Hematopoietic multipotent progenitor cell treated with erythropoietin and hydrocortisone succinate and interleukin-3 and kit ligand, for 8 days (in vitro differentiated cells): ENCODE measurements around the gene TBC1D16.

Experiments
- DNase-seq: peaks from one replicate; pipeline ENCODE4 v3.0.0-alpha.2; 2015

Gene TBC1D16

GRCh38 chr17:80024206-80024972 lies 11.3 kb downstream of the TBC1D16 start:
- no peak for DNase-seq

GRCh38 chr17:80023481-80024205 lies 12.0 kb downstream of the TBC1D16 start:
- no peak for DNase-seq

DNA sequence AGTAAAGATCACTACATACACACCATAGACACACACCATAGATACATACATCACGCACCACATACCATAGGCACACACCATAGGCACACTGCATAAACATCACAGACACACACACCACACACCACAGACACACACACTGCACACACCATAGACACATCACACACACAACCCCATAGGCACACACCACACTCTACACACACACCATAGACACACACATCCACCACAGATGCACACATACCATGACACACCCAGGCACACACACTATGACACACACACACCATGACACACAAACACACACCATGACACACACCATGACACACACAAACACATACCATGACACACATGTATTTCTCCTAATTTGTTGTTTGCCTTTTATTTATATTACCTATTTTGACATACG lies 14.1 kb downstream of the TBC1D16 start:
- no peak for DNase-seq

DNA sequence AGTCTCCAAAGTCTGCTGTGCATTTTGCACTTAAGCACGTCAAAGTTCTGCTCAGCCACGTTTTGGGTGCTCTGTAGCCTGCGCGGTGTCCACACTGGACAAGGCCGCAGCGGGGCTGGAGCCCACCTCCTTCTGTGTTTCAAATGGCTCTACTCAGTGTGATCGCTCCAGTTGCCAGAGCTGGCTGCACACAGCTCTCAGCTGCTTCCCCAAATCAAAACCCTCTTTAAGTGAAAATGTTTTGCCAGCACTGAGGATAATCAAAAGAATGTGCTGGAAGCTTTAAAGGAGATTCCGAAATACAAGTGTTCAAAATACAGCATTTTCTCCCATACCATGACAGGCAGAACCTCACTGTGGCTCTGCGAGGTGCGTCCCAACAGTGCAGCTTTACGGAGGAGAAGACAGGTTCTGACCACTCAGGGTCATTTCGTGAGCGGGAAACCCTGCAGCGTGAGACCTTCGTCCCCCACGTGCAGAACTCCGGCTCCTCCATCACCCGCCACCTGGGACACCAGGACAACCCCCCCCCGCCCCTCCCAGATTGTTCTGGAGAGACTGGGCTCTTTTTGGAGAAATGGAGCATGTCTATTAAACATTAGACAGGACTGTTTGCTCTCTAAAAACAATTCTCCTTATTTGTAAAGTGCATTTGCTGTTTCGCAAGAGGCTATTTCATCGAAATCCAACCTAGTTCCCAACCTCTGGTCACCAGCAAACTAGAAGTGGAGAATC lies 16.6 kb downstream of the TBC1D16 start:
- DNase-seq = no peak

- DNase-seq = no peak
Measured at GRCh38 chr17:80017226-80018010, 18.3 kb downstream of the TBC1D16 start.

DNA sequence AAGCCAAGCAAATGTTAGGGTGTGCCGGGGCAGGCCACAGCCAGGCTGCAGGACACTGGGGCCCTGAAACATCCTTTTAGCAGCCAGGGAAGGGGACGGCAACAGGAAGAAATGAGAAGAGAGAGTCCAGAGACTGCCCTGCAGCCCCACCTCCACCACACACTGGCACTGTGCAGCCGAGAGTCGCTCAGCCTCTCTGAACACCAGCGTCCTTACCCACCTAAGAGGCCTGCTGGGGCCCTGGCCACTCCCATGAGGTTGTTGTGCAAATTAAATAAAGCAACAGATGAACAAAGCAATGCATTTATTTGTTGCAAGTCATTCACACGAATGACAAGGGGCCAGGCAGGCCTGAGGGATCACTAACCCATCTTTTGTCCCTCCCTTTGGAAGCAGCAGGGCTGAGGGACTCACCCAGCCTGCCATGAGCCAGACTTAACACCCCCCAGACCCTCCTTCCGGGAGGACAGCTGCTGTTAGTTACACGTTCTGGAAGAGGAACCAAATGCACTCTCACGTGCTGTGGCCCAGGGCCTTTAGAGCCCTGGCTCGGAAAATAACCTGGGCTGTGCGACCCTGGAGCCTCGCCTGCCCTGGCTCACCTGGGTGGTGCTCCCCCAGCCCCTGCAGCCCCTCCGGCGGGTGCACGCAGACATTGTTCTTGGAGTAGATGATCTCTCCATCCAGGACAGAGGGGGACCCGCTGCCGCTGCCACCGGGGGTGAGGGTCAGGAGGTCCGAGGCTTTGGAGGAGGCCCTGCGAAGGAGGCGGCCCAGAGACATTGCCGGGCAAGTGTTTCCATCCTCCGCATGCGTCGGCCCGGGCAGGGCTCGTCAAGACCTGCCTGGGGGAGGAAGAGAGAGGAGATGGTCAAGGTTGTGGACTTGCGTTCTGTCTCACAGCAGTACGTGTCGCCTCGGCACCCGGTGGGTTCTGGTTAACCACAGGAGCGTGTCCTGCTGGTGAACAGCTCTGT lies 22.6 kb downstream of the TBC1D16 start:
- no peak for DNase-seq

DNA sequence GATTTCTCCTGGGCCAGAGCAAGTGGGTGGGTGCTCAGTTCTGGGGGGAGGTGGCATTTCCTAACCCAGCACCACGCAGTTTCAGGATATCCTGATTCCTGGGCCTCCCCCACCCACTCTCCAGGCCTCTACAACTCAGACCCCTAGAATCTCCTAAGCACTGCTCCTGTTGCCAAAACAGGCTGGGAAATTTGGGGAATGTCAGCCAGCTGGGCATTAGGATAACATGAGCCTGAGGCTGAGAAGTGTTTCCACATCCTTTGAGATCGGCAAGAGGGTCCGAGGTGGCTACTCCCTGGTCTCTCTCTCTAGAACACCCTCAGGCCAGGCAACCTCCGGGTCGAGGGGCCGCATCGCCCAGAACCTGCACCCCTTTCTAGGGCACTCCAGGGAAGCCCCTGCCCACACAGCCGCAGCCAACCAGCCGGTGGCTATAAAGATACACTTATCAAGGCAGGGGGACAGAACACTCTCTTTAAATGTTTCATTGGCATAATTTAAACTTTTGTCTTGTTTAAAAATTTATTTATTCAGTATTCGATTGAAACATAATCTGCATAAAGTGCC lies 23.6 kb downstream of the TBC1D16 start:
- DNase-seq = no peak

DNA sequence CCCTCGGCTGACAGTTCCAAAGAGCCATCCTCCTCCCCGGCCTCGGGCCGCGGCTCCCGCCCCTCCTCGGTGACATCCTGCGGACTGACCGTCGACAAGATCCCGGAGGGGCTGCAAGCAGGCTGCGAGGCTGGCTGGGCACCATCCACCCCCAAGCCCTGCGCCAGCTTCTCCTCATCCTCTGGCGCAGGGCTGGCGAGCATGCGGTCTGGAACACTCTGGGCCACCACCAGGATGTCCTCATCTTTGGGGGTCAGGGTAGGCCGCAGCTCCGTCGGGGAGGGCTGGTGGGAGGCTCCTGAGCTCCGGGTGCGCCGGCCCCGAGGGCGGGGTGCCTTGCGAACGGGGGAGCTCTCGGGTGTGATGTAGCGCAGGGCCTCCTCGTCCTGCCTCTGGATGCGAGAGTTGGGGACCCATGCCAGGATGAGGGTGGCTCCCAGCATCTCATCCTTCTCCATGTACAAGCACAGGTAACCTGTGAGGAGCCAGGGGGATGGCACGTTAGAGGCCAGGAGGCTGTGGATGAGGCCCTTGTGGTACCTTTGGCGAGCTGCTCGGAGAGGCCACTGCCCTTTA lies 25.3 kb downstream of the TBC1D16 start:
- no peak for DNase-seq

DNA sequence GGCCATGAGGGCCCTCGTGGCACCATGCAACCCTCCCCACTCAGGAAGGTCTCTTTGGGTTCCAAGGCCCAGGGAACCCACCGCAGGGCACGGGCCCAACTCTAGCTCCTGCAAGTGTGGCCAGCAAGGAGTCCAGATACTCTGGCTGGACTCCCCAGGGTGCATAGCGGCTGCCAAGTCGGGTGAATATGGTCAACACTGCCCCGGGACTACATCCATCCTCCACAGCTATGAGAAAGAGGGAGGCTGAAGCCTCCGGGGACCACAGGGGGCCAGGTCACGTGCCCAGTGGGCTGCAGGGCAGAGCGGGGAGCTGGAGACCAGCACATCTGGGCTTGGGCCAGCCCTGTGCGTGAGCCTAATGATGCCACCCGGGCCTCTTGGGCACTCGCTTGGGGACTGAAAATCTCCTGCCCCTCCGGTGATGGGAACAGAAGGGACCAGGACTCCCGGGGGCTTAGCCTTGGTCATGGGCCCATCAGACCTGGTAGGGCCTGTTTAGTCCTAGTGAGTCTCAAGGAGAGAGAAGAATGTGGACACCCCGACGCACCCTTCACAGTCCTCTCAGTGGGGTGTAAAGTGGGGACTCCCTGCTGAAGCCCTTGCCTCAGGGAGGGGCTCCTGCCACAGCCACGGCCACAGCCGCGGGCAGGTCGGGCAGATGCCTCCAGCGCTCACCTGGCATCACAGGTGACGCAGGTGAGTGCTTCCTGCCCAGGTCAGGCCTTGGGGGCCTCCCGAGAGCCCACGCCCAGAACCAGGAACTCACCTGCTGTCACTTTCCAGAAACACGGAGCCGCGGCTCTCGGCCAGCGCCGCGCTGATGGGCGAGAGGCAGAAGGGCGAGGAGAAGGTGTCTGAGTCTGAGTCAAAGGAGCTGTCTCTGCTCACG lies 26.0 kb downstream of the TBC1D16 start:
- DNase-seq = no peak

DNA sequence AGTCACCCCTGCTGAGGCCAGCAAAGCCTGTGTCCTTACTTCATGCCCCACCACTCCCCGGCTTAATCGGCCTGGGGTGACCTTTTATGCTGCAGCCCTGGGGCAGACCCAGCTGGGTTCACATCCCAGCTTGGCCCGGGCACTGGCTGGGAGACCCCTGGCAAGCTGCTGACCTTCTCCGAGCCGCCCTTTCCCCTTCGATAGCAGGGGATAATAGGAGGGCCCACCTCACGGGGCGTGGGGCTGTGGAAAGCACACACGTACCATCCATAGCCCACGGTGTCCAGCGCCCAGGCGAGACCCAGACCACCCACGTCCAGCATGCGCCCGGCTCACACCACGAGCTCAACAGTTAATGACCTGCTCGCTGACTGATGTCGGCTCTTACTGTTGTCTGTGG lies 26.8 kb downstream of the TBC1D16 start:
- no peak for DNase-seq

DNA sequence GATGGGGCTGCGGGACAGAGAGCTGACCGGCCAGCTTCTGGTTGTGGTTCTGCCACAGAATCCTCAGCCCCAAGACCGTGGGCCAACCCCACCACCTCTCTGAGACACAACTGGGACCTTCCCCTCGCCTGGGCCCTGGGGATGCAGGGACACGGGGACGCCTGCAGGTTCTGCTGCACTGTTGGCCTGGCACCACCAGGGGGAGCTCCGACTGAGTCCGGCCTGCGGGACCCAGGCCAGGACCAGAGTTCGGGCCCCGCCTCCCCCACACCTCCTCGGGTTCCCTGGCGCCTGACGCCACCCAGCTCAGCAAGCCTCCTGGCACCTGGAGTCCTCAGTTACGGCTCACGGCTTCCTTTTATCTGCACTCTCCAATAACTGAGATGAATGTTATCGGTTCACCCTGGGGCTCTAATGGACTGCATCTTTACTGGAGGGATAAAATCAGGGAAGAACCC lies 27.3 kb downstream of the TBC1D16 start:
- DNase-seq = peak; percentile 60

- DNase-seq = no peak
Measured at GRCh38 chr17:80007939-80008338, 27.7 kb downstream of the TBC1D16 start.

DNA sequence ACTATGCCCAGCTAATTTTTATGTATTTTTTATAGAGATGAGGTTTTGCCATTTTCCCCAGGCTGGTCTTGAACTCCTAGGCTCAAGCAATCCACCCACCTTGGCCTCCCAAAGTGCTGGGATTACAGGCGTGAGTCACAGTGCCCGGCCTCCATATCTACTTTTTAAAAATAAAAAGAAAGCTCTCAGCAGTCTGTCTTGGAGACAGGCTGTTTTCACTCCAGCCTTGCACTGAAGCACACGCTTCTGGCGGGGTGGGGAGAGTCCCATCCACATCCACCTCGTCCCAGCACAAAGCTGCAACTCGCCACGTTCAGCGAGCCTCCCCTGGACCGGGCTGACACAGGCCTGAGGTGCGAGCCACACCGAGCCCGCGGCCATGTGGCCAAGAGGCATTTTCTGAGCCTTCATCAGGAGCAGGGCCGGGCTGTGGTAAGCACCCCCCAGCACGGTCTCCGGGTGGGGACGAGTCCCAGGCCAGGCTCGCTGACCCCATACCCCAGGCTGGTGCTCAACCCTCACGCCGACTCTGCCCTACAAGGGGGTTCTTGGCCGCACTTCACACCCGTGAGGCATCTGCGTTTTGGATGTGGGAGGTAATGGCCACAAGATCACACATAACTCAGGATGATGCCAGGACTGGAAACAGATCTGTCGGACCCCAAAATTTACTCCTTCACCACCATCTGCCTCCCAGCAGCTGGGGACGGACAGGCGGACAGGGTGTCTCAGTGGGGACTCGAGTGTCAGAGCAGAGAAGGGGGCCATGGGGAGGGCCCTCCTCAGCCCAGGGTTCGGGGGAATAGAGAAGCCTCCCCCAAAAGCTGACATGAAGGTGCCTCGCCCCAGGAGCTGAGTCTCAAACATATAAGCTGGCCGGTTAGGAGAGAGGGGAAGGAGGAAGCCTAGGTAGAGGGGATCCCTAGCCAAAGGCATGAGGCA lies 28.6 kb downstream of the TBC1D16 start:
- no peak for DNase-seq

DNA sequence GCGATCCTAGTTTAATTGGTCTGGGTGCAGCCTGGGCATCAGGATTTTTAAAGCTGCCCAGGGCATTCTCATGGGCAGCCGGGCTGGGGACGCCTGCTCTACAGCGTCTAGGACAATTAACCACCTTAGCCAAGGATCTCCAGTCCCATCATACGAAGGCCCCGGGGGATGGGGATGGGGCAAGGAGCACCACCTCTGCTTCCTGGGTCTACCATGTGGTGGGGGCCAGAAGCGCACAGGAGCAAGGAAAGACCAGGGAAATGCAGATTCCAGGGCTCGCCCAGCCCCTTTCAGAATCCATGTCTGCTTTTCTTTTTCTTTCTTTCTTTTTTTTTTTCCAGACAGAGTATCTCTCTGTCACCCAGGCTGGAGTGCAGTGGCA lies 29.3 kb downstream of the TBC1D16 start:
- DNase-seq = no peak

DNA sequence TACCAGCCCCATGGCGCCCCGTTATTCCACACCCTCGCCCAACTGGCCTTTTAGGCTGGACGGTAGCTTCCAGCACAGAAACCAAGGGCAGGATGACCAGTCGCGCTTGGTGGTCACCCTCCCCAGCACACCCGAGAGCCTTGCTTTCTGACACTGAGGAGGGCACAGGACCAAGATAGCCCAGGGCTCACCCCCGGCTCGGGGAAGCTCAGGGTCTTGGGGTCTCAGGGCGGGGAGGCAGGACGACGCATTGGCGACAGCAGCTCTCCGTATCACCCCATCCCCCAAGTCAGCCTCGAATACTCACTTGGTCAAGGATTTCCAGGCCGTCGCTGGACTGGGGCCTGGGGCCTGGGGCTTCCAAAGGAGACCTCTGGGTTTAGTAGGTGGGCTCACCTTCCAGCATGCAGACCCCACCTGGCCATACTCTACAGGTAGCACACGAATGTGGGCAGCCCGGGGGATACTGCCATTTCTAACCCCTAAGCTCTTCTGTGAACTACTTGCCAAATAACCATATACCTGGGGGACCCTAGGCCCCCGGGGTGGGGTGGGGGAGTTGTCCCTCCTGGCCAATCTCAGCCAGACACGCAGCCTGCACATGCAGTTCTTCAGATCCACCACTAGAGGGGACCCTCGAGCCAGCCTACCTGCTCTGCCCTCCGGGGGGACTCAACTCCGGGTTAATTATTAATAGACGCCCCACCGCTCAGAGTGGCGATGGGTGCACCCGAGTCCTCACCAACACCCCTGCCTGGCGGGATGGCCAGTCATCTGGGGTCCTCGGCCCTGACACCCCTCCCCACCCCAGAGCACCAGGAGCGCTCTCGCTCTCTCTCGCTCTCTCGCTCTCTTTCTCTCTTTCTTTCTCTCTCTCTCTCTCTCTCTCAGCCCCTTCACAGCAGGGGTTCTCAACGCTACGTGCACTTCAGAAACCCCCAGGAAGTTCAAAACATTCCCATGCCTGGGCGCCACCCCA lies 30.0 kb downstream of the TBC1D16 start:
- peak; percentile 39 for DNase-seq

DNA sequence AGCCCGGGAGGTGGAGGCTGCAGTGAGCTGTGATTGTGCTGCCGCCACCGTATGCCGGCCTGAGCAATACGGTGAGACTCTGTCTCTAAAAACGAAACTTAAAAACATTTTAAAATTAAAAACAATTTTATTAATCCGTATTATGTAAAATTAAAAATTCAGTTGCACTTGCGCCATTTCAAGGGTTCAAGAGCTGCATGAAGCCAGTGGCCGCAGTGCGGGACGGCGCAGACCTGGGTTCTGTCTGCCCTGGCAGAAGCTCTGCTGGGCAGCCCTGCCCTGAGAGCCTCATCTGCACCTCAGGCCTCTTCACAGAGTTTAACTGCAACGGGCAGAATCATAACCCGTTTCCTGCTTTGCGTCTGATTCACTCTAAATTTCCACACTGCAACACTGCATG lies 31.7 kb downstream of the TBC1D16 start:
- DNase-seq = no peak
